SU-DHL-6 (cell line): ENCODE results near the gene EPYC.

Experiments
- CTCF ChIP-seq: fragments of 200-600 bp; sonication (generic); IDR thresholded peaks from one replicate; pipeline ENCODE4 v1.5.1; 2017; ENCODE audit warnings: antibody characterized with exemption, mild to moderate bottlenecking, low read length, moderate library complexity; ENCODE audit not compliant: insufficient read depth, poor library complexity, severe bottlenecking
- EZH2phosphoT487 ChIP-seq: fragments of 200-600 bp; sonication (generic), shearing (Covaris generic); conservative IDR thresholded peaks from 2 replicates; pipeline ENCODE4 v1.6.1; 2018; ENCODE audit warnings: mild to moderate bottlenecking, antibody characterized with exemption, low read length, moderate library complexity, mixed read lengths

DNA sequence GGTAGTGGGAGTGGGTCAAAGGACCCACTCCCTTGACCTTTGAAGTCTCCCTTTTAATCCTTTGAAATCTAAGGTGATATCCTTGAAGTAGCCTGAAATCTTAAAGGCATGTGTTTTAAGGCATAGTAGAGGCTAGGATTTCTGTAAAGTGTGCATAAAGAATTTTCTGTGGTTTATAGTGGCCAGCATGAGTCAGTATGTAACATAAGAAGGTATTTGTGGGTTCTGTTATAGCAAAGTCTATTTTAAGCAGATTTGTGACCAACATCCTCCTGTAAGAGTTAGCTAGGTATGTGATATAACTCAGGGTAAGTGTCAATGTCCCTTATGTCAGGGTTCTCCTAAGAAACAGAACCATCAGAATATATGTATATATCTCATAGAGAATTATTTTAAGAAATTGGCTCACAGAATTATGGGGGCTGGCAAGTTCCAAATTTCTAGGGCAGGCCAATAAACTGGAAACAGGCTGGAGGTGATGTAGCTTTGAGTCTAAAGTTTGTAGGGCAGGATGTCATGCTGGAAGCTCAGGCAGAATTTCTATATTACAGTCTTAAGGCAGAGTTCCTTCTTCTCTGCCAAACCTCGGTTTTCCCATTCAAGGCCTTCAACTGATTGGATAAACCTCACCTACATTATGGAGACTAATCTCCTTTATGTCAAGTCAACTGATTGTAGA lies 18.7 kb upstream of the EPYC start:
- TF ChIP-seq CTCF (no peak), EZH2phosphoT487 (no peak)
